H1 (cell line): ENCODE data around the gene LANCL2. TPM values are rescaled to one million over a fixed set of nuclear protein-coding genes. Genes with fewer than 3 reads are reported as not detected.

Source experiments
- ASH2L ChIP-seq: fragments of 200-600, 300-600 bp; sonication (generic); IDR thresholded peaks from one replicate; pipeline ENCODE4 v1.7.1; 2017; ENCODE audit warnings: low read length
- CBX8 ChIP-seq: fragments of 300-800, 300-1000 bp; sonication (generic); IDR thresholded peaks from 2 replicates; pipeline ENCODE4 v1.7.1; 2016; ENCODE audit warnings: low read depth, low read length, borderline replicate concordance
- EGR1 ChIP-seq: IDR thresholded peaks from 2 replicates; pipeline ENCODE4 v1.6.1; 2011; ENCODE audit warnings: low read depth, low read length, borderline replicate concordance
- FOSL1 ChIP-seq: IDR thresholded peaks from 2 replicates; pipeline ENCODE4 v1.6.1; 2011; ENCODE audit warnings: mild to moderate bottlenecking, low read depth, low read length, moderate library complexity; ENCODE audit not compliant: insufficient read depth
- JUND ChIP-seq: IDR thresholded peaks from 2 replicates; pipeline ENCODE4 v1.6.1; 2011; ENCODE audit warnings: mild to moderate bottlenecking, improper control_type of control experiment, low read length
- TCF12 ChIP-seq: IDR thresholded peaks from 2 replicates; pipeline ENCODE4 v1.6.1; 2011; ENCODE audit warnings: low read depth, mild to moderate bottlenecking, low read length
- ZNF274 ChIP-seq: IDR thresholded peaks from 2 replicates; pipeline ENCODE4 v1.7.0; 2012; ENCODE audit warnings: low read length, borderline replicate concordance; ENCODE audit errors: extremely low read depth
- polyA plus RNA-seq, 7 experiments: library from polyadenylated mRNA; depleted of rRNA in 3 of 7; stranded (reverse) in 5 of 7; unstranded in 2 of 7; fragments of >200 nt in 5 of 7; fragments of 200-250 nt in 2 of 7; gene quantifications; 1 replicate in 5 of 7; 2 replicates in 1 of 7; 4 replicates in 1 of 7; pipeline versions ENCODE4 v1.2.1 to v1.2.3, GENCODE V29; 2011 to 2013; ENCODE audit warnings: missing spikeins in 2 of 7, mixed read lengths in 2 of 7
- total RNA-seq: library from RNA; stranded (reverse); fragmentation: NEBNext Ultra II Directional; extraction: Animal tissue kit (Norgen Biotek cat#: 25700); gene quantifications from 2 replicates; pipeline ENCODE4 v1.2.1, GENCODE V29; 2021
- TF ChIP-seq, protein P1 (sequence below): fragments of 300-600 bp; sonication (generic); IDR thresholded peaks from 2 replicates; pipeline ENCODE4 v1.7.1; 2012; ENCODE audit warnings: low read length, moderate library complexity, mild to moderate bottlenecking, inconsistent platforms; ENCODE audit not compliant: insufficient replicate concordance
- TF ChIP-seq, protein P2 (sequence below): IDR thresholded peaks from 2 replicates; pipeline ENCODE4 v1.6.1; 2012; ENCODE audit warnings: inconsistent platforms
- TF ChIP-seq, protein P3 (sequence below): IDR thresholded peaks from 2 replicates; pipeline ENCODE4 v1.6.1; 2011; ENCODE audit warnings: low read depth, mild to moderate bottlenecking, low read length; ENCODE audit not compliant: insufficient read depth

Gene LANCL2
- total and polyA plus RNA-seq, 2 of the 8 experiments (the other 6 are each of a cell fraction or from before 2014, with no cell fraction given) = 9.2 to 9.5 TPM

DNA sequence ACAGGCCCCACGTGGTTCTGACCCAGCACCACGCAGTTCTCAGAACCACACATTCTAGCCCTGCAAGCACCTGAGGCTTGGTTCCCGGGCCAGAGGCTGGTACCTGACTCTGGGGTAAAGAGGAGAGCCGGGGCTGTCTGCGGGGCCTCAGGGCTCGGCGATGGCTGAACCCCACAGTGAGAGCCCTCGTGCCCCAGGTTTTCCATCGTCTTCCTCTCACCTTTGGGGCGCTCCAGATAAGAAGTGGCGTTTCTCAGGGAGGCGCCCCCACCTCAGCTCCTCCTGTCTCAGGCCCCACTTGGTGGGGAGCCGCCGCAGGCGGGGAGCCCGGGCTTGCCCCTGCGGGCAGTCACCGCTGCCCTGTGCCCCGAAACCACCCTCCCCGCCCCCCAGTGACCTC lies 2.2 kb upstream of the LANCL2 start (continued):
- TF ChIP-seq, protein P1, sequence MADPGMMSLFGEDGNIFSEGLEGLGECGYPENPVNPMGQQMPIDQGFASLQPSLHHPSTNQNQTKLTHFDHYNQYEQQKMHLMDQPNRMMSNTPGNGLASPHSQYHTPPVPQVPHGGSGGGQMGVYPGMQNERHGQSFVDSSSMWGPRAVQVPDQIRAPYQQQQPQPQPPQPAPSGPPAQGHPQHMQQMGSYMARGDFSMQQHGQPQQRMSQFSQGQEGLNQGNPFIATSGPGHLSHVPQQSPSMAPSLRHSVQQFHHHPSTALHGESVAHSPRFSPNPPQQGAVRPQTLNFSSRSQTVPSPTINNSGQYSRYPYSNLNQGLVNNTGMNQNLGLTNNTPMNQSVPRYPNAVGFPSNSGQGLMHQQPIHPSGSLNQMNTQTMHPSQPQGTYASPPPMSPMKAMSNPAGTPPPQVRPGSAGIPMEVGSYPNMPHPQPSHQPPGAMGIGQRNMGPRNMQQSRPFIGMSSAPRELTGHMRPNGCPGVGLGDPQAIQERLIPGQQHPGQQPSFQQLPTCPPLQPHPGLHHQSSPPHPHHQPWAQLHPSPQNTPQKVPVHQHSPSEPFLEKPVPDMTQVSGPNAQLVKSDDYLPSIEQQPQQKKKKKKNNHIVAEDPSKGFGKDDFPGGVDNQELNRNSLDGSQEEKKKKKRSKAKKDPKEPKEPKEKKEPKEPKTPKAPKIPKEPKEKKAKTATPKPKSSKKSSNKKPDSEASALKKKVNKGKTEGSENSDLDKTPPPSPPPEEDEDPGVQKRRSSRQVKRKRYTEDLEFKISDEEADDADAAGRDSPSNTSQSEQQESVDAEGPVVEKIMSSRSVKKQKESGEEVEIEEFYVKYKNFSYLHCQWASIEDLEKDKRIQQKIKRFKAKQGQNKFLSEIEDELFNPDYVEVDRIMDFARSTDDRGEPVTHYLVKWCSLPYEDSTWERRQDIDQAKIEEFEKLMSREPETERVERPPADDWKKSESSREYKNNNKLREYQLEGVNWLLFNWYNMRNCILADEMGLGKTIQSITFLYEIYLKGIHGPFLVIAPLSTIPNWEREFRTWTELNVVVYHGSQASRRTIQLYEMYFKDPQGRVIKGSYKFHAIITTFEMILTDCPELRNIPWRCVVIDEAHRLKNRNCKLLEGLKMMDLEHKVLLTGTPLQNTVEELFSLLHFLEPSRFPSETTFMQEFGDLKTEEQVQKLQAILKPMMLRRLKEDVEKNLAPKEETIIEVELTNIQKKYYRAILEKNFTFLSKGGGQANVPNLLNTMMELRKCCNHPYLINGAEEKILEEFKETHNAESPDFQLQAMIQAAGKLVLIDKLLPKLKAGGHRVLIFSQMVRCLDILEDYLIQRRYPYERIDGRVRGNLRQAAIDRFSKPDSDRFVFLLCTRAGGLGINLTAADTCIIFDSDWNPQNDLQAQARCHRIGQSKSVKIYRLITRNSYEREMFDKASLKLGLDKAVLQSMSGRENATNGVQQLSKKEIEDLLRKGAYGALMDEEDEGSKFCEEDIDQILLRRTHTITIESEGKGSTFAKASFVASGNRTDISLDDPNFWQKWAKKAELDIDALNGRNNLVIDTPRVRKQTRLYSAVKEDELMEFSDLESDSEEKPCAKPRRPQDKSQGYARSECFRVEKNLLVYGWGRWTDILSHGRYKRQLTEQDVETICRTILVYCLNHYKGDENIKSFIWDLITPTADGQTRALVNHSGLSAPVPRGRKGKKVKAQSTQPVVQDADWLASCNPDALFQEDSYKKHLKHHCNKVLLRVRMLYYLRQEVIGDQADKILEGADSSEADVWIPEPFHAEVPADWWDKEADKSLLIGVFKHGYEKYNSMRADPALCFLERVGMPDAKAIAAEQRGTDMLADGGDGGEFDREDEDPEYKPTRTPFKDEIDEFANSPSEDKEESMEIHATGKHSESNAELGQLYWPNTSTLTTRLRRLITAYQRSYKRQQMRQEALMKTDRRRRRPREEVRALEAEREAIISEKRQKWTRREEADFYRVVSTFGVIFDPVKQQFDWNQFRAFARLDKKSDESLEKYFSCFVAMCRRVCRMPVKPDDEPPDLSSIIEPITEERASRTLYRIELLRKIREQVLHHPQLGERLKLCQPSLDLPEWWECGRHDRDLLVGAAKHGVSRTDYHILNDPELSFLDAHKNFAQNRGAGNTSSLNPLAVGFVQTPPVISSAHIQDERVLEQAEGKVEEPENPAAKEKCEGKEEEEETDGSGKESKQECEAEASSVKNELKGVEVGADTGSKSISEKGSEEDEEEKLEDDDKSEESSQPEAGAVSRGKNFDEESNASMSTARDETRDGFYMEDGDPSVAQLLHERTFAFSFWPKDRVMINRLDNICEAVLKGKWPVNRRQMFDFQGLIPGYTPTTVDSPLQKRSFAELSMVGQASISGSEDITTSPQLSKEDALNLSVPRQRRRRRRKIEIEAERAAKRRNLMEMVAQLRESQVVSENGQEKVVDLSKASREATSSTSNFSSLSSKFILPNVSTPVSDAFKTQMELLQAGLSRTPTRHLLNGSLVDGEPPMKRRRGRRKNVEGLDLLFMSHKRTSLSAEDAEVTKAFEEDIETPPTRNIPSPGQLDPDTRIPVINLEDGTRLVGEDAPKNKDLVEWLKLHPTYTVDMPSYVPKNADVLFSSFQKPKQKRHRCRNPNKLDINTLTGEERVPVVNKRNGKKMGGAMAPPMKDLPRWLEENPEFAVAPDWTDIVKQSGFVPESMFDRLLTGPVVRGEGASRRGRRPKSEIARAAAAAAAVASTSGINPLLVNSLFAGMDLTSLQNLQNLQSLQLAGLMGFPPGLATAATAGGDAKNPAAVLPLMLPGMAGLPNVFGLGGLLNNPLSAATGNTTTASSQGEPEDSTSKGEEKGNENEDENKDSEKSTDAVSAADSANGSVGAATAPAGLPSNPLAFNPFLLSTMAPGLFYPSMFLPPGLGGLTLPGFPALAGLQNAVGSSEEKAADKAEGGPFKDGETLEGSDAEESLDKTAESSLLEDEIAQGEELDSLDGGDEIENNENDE = no peak
- TF ChIP-seq FOSL1 = no peak
- no peak for TF ChIP-seq TCF12
- TF ChIP-seq, protein P2, sequence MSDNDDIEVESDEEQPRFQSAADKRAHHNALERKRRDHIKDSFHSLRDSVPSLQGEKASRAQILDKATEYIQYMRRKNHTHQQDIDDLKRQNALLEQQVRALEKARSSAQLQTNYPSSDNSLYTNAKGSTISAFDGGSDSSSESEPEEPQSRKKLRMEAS = no peak
- TF ChIP-seq ZNF274 = no peak
- TF ChIP-seq EGR1 = no peak
- TF ChIP-seq, protein P3, sequence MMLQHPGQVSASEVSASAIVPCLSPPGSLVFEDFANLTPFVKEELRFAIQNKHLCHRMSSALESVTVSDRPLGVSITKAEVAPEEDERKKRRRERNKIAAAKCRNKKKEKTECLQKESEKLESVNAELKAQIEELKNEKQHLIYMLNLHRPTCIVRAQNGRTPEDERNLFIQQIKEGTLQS = no peak
- TF ChIP-seq ASH2L = no peak
- TF ChIP-seq JUND = no peak
- TF ChIP-seq CBX8 = no peak
